SK-N-SH treated with all-trans-retinoic acid at 6 μM for 48 hours (cell line): ENCODE results near the gene CLIC5.

Experiments
- ATAC-seq: fragments of 200-7000 bp; cut with Tn5 transposase; 3 replicates; pipeline ENCODE4 v1.9.1; 2020; ENCODE audit warnings: mild to moderate bottlenecking, moderate library complexity
- ARNTL ChIP-seq: fragments of 450-650 bp; formaldehyde crosslinking; IDR thresholded peaks from 2 replicates; pipeline ENCODE4 v1.5.0; 2020; ENCODE audit warnings: low read depth, mild to moderate bottlenecking, moderate library complexity, borderline replicate concordance
- BACH2 ChIP-seq: fragments of 250-450 bp; sonication (Bioruptor Pico); IDR thresholded peaks from 2 replicates; pipeline ENCODE4 v1.9.0; 2021; ENCODE audit warnings: mild to moderate bottlenecking, borderline replicate concordance
- ESRRG ChIP-seq: fragments of 250-450 bp; sonication (Bioruptor Pico); IDR thresholded peaks from 2 replicates; pipeline ENCODE4 v1.6.1; 2021; ENCODE audit warnings: mild to moderate bottlenecking
- ISL1 ChIP-seq: fragments of 250-450 bp; sonication (Bioruptor Pico); IDR thresholded peaks from 2 replicates; pipeline ENCODE4 v2.1.2; 2022; ENCODE audit warnings: mild to moderate bottlenecking, moderate library complexity
- OSR1 ChIP-seq: fragments of 250-450 bp; sonication (Bioruptor Pico); IDR thresholded peaks from 2 replicates; pipeline ENCODE4 v1.8.0; 2022; ENCODE audit warnings: moderate library complexity, mild to moderate bottlenecking, inconsistent platforms
- PATZ1 ChIP-seq: fragments of 250-450 bp; sonication (Bioruptor Pico); IDR thresholded peaks from 2 replicates; pipeline ENCODE4 v1.8.0; 2020; ENCODE audit warnings: mild to moderate bottlenecking, moderate library complexity, borderline replicate concordance
- PPARA ChIP-seq: fragments of 250-450 bp; sonication (Bioruptor Pico); IDR thresholded peaks from 2 replicates; pipeline ENCODE4 v1.5.0; 2020; ENCODE audit warnings: mild to moderate bottlenecking, borderline replicate concordance
- RARB ChIP-seq: fragments of 250-450 bp; sonication (Bioruptor Pico); IDR thresholded peaks from 2 replicates; pipeline ENCODE4 v1.8.0; 2021; ENCODE audit warnings: mild to moderate bottlenecking, moderate library complexity
- SNAI2 ChIP-seq: fragments of 250-450 bp; sonication (Bioruptor Pico); IDR thresholded peaks from 2 replicates; pipeline ENCODE4 v1.5.0; 2020; ENCODE audit warnings: mild to moderate bottlenecking, moderate library complexity
- TCF4 ChIP-seq: fragments of 250-450 bp; sonication (Bioruptor Pico); IDR thresholded peaks from 2 replicates; pipeline ENCODE4 v1.8.0; 2021; ENCODE audit warnings: mild to moderate bottlenecking, moderate library complexity, borderline replicate concordance
- TOX ChIP-seq: fragments of 250-450 bp; sonication (Bioruptor Pico); IDR thresholded peaks from 2 replicates; pipeline ENCODE4 v1.8.0; 2021; ENCODE audit warnings: mild to moderate bottlenecking, moderate library complexity, borderline replicate concordance
- TSHZ2 ChIP-seq: fragments of 250-450 bp; sonication (Bioruptor Pico); IDR thresholded peaks from 2 replicates; pipeline ENCODE4 v1.5.0; 2020; ENCODE audit warnings: mild to moderate bottlenecking, moderate library complexity
- ZC3H10 ChIP-seq: fragments of 250-450 bp; sonication (Bioruptor Pico); IDR thresholded peaks from 2 replicates; pipeline ENCODE4 v1.5.1; 2021; ENCODE audit warnings: mild to moderate bottlenecking, moderate library complexity
- ZFP3 ChIP-seq: fragments of 250-450 bp; sonication (Bioruptor Pico); IDR thresholded peaks from 2 replicates; pipeline ENCODE4 v1.5.0; 2020; ENCODE audit warnings: mild to moderate bottlenecking, moderate library complexity
- ZFP30 ChIP-seq: fragments of 450-650 bp; formaldehyde crosslinking; IDR thresholded peaks from 2 replicates; pipeline ENCODE4 v1.5.0; 2022; ENCODE audit warnings: mild to moderate bottlenecking, moderate library complexity
- ZNF565 ChIP-seq: fragments of 450-650 bp; formaldehyde crosslinking; conservative IDR thresholded peaks from 2 replicates; pipeline ENCODE4 v1.5.0; 2020; ENCODE audit warnings: low read depth, mild to moderate bottlenecking, moderate library complexity
- ZNF70 ChIP-seq: fragments of 450-650 bp; formaldehyde crosslinking; IDR thresholded peaks from 2 replicates; pipeline ENCODE4 v1.5.0; 2020; ENCODE audit warnings: mild to moderate bottlenecking, moderate library complexity
- ZNF8 ChIP-seq: fragments of 450-650 bp; formaldehyde crosslinking; IDR thresholded peaks from 2 replicates; pipeline ENCODE4 v1.5.0; 2020; ENCODE audit warnings: mild to moderate bottlenecking, moderate library complexity
- TF ChIP-seq, protein P1 (sequence below): fragments of 250-450 bp; sonication (Bioruptor Pico); IDR thresholded peaks from 2 replicates; pipeline ENCODE4 v1.5.1; 2020; ENCODE audit warnings: low read depth, mild to moderate bottlenecking, moderate library complexity
- TF ChIP-seq, protein P2 (sequence below): fragments of 250-450 bp; sonication (Bioruptor Pico); IDR thresholded peaks from 2 replicates; pipeline ENCODE4 v1.8.0; 2021; ENCODE audit warnings: low read depth, mild to moderate bottlenecking, moderate library complexity, borderline replicate concordance

CLIC5 gene

GRCh38 chr6:45951321-45952167 is 64.1 kb downstream of the CLIC5 start:
- no peak for ATAC-seq
- no peak for TF ChIP-seq ZFP30
- no peak for TF ChIP-seq OSR1
- TF ChIP-seq SNAI2 (CRISPR knock-in tag): no peak
- TF ChIP-seq BACH2 (CRISPR knock-in tag): no peak
- no peak for TF ChIP-seq ZNF565
- no peak for TF ChIP-seq ZC3H10

DNA sequence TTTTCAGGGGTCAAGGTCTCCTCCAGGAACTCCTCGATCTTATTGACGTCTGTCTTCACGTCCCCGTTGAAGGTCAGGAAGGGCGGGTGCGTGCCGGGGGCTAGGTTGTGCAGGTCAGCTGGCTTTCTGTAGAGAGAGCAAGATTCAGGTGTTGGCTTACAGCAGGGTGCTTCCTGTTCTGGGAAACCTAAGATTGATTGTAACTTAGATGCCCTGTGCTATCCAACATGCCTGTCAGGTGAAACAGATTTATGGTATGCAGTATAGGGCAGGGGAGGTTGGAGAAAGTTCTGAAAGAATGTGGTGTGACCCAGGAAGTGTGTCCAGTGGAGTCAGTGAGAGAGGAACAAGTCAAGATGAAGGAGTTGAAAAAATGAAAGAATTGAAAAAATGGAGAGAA is 66.4 kb downstream of the CLIC5 start:
- ATAC-seq: no peak
- TF ChIP-seq ZNF8 (CRISPR knock-in tag) (no peak), PPARA (no peak), ZNF70 (CRISPR knock-in tag) (no peak), TOX (CRISPR knock-in tag) (no peak), ZFP3 (no peak), OSR1 (no peak), RARB (CRISPR knock-in tag) (no peak), SNAI2 (CRISPR knock-in tag) (no peak), TCF4 (no peak), TSHZ2 (CRISPR knock-in tag) (no peak)
- TF ChIP-seq, protein P1, sequence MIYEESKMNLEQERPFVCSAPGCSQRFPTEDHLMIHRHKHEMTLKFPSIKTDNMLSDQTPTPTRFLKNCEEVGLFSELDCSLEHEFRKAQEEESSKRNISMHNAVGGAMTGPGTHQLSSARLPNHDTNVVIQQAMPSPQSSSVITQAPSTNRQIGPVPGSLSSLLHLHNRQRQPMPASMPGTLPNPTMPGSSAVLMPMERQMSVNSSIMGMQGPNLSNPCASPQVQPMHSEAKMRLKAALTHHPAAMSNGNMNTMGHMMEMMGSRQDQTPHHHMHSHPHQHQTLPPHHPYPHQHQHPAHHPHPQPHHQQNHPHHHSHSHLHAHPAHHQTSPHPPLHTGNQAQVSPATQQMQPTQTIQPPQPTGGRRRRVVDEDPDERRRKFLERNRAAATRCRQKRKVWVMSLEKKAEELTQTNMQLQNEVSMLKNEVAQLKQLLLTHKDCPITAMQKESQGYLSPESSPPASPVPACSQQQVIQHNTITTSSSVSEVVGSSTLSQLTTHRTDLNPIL (CRISPR knock-in tag): no peak
- TF ChIP-seq, protein P2, sequence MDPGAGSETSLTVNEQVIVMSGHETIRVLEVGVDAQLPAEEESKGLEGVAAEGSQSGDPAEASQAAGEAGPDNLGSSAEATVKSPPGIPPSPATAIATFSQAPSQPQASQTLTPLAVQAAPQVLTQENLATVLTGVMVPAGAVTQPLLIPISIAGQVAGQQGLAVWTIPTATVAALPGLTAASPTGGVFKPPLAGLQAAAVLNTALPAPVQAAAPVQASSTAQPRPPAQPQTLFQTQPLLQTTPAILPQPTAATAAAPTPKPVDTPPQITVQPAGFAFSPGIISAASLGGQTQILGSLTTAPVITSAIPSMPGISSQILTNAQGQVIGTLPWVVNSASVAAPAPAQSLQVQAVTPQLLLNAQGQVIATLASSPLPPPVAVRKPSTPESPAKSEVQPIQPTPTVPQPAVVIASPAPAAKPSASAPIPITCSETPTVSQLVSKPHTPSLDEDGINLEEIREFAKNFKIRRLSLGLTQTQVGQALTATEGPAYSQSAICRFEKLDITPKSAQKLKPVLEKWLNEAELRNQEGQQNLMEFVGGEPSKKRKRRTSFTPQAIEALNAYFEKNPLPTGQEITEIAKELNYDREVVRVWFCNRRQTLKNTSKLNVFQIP (CRISPR knock-in tag): no peak

DNA sequence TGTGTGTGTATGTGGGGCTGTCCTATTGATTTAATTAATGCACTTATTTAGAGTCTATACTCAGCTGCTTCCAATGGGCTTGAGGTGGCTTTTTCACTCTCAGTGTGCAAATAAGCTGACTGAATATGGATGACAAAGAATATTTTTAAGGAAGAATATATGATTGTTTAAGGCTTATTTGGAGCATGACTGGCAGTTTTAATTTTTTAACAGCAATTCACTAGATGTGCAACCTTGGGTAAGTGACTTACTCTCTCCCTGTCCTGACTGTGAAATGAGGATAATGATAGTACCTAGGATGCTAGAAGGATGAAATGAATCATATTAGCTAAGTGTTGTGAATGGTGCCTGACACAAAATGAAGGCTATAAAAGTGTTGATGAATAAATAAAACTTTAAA is 67.9 kb downstream of the CLIC5 start:
- TF ChIP-seq ZNF8 (CRISPR knock-in tag) (no peak), ZFP30 (no peak), ESRRG (CRISPR knock-in tag) (no peak), ZNF565 (no peak), TSHZ2 (CRISPR knock-in tag) (no peak), PATZ1 (CRISPR knock-in tag) (no peak), BACH2 (CRISPR knock-in tag) (no peak), RARB (CRISPR knock-in tag) (no peak), ARNTL (CRISPR knock-in tag) (no peak), ISL1 (CRISPR knock-in tag) (no peak)
- TF ChIP-seq, protein P1 (CRISPR knock-in tag): no peak
- TF ChIP-seq, all 23 proteins: peak for 0

More for the DNA sequence above, 67.9 kb downstream of the CLIC5 start:
- no peak for ATAC-seq
